GM19351 (cell line): ENCODE results near the gene SLC51B.
"Not testable (repeated sequence)": the region's sequence is repeated elsewhere in the genome, so short reads cannot be mapped to it uniquely, and the experiment has no call there.

Source experiments
- ATAC-seq: cut with Tn5 transposase; IDR thresholded peaks from one replicate; pipeline ENCODE4 v1.9.1; 2021; ENCODE audit warnings: mild to moderate bottlenecking, moderate library complexity; ENCODE audit not compliant: unreplicated experiment

The SLC51B gene

GRCh38 chr15:65099336-65099735 is 54.1 kb downstream of the SLC51B start:
- ATAC-seq, result no peak

GRCh38 chr15:65099801-65100200 is 54.6 kb downstream of the SLC51B start:
- not testable (repeated sequence) for ATAC-seq

DNA sequence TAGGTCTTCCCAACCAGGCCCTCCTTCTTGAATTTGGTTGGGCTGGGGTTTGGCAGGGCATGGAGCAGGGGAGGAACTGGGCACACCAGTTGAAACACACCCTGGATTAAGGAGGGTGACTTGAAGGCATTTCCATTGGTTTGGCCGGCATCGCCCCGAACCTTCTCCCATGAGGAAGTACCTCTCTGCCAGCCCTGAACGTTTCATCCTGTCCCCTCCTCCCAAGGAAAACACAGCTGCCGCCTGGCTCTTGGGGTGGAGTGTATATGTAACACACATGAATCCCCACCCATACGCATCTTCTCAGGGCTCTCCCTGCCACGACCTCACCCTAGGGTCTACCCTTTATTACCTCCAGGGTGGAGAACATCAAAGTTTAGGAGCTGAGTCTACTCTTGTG is 55.3 kb downstream of the SLC51B start:
- no peak for ATAC-seq

DNA sequence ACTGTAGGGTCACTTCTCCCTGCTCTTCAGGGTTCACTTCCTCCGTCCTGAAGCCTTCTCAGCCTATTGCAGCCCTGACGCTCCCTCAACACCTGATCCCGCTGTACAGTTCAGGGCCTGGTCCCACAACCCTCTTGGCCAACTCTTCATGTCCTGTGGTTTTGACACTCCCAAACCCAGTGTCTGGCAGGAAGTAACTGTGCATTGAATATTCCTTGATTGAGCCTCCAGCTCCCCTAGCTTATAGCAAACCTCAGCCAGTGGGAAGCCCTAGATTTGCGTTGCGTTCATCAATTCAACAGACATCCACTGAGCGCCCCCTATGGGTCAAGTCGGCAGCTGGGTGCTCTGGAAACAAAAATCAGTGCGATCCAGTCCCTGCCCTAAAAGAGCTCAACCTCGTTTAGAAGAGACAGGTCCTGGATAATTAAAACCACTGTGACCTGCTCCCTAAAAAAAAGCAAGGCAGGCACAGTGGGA is 56.3 kb downstream of the SLC51B start:
- ATAC-seq, result no peak

DNA sequence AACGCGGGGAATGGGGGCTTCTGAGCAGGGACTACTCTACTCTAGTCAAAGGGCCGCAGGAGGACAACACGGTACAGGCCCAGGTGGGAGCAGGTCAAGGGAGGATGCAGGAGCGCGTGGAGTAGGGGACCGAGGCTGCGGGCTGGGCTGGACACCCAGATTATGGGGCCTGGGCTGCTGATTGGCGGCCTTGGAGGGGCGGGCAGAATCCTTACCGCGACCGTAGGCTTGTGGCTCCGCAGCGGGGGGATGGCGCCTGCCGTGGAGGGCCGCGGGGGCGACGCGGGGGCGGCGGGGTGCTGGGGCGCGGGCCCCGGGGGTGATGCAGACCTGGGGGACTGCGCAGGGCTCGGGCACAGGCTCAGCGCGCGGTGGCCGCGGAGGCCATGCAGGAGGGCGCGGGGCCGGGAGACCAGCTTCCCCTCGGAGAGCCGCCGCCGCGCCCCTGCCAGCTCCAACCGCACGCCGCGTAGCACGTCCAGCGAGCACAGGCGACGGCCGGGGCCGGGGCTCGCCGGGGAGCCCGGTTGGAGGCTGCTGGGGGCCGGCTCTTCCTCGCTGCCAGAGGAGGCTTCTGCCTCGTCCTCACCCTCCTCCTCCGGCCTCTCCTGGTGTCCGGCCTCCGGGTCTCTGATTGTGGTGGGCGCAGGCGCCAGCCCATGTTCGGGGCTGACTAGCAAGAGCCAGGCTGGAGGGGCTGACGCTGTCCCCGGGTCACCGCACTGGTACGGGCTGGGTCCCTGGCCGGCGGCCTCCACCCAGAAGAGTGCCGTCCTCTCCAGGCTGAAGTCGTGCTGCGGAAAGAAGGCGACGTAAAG is 56.9 kb downstream of the SLC51B start:
- no peak for ATAC-seq

GRCh38 chr15:65102912-65103311 is 57.7 kb downstream of the SLC51B start:
- ATAC-seq, result no peak
